HEK293T (cell line): ENCODE results near the gene CLDN9.

Experiments
- CTCF ChIA-PET: fragments of 350-600 bp; formaldehyde crosslinking; extraction: SDS; loops from one replicate; lab custom pipeline; 2021; ENCODE audit warnings: antibody characterized with exemption, inconsistent platforms; lab: Yijun Ruan, JAX
- POLR2A ChIA-PET: fragments of 350-600 bp; formaldehyde crosslinking; extraction: SDS; loops from one replicate; lab custom pipeline; 2020; ENCODE audit warnings: antibody characterized with exemption, inconsistent platforms; lab: Yijun Ruan, JAX
- DNase-seq: peaks from one replicate; pipeline ENCODE4 v3.0.0; 2012; ENCODE audit warnings: mixed read lengths; ENCODE audit errors: extremely low spot score
- ARNT ChIP-seq: fragments of 450-650 bp; IDR thresholded peaks from 2 replicates; pipeline ENCODE4 v1.6.1; 2017; ENCODE audit warnings: mild to moderate bottlenecking
- BHLHE40 ChIP-seq: fragments of 450-650 bp; IDR thresholded peaks from 2 replicates; pipeline ENCODE4 v1.6.1; 2016; ENCODE audit warnings: mild to moderate bottlenecking, moderate library complexity, borderline replicate concordance
- CTBP1 ChIP-seq: fragments of 450-650 bp; IDR thresholded peaks from 2 replicates; pipeline ENCODE4 v1.6.1; 2016; ENCODE audit warnings: borderline replicate concordance
- ELF4 ChIP-seq: fragments of 450-650 bp; IDR thresholded peaks from 2 replicates; pipeline ENCODE4 v1.6.1; 2017; ENCODE audit warnings: antibody characterized with exemption
- FOXA1 ChIP-seq: fragments of 450-650 bp; IDR thresholded peaks from 2 replicates; pipeline ENCODE4 v1.6.1; 2016; ENCODE audit warnings: mild to moderate bottlenecking
- FOXK2 ChIP-seq: fragments of 450-650 bp; IDR thresholded peaks from 2 replicates; pipeline ENCODE4 v1.6.1; 2016; ENCODE audit warnings: mild to moderate bottlenecking
- FOXM1 ChIP-seq: fragments of 450-650 bp; IDR thresholded peaks from 2 replicates; pipeline ENCODE4 v1.6.1; 2017; ENCODE audit warnings: mild to moderate bottlenecking, borderline replicate concordance
- HDGF ChIP-seq: fragments of 450-650 bp; IDR thresholded peaks from 2 replicates; pipeline ENCODE4 v1.6.1; 2017; ENCODE audit warnings: antibody characterized with exemption, borderline replicate concordance
- L3MBTL2 ChIP-seq: fragments of 450-650 bp; conservative IDR thresholded peaks from 2 replicates; pipeline ENCODE4 v1.6.1; 2016; ENCODE audit warnings: mild to moderate bottlenecking
- LEF1 ChIP-seq: fragments of 450-650 bp; IDR thresholded peaks from 2 replicates; pipeline ENCODE4 v1.6.1; 2017; ENCODE audit warnings: mild to moderate bottlenecking, borderline replicate concordance
- NFRKB ChIP-seq: fragments of 450-650 bp; IDR thresholded peaks from 2 replicates; pipeline ENCODE4 v1.6.1; 2016; ENCODE audit warnings: mild to moderate bottlenecking, moderate library complexity
- SP1 ChIP-seq: fragments of 450-650 bp; IDR thresholded peaks from 2 replicates; pipeline ENCODE4 v1.6.1; 2017
- SUZ12 ChIP-seq: fragments of 450-650 bp; IDR thresholded peaks from 2 replicates; pipeline ENCODE4 v1.6.1; 2016; ENCODE audit warnings: mild to moderate bottlenecking
- TARDBP ChIP-seq: fragments of 450-650 bp; IDR thresholded peaks from 2 replicates; pipeline ENCODE4 v1.6.1; 2016
- ZNF384 ChIP-seq: fragments of 450-650 bp; IDR thresholded peaks from 2 replicates; pipeline ENCODE4 v1.6.1; 2016
- TF ChIP-seq, protein P1 (sequence below): fragments of 450-650 bp; IDR thresholded peaks from 2 replicates; pipeline ENCODE4 v1.6.1; 2016

Gene CLDN9

DNA sequence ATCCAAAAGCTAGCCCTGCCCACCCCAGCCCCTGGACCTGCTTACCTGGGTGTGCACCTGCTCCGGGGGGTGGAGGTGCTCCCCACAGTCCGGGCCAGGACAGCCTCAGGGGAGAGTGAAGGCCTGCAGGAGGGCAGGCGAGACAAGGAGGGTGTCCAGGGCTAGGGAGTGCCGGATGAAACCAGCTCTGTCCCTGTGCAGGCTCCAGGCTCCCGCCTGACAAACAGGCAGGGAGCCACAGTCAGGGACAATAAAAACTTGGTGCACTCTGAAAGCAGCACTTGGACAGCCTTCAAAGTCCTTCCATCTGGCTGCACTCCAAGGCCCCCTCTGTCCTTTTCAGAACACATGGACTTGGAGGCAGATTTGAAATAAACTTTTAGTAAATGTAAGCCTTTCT, 39.6 kb upstream of the CLDN9 start:
- TF ChIP-seq FOXM1 = no peak
- no peak for TF ChIP-seq LEF1
- TF ChIP-seq TARDBP = no peak
- TF ChIP-seq FOXK2 = no peak
- TF ChIP-seq, protein P1, sequence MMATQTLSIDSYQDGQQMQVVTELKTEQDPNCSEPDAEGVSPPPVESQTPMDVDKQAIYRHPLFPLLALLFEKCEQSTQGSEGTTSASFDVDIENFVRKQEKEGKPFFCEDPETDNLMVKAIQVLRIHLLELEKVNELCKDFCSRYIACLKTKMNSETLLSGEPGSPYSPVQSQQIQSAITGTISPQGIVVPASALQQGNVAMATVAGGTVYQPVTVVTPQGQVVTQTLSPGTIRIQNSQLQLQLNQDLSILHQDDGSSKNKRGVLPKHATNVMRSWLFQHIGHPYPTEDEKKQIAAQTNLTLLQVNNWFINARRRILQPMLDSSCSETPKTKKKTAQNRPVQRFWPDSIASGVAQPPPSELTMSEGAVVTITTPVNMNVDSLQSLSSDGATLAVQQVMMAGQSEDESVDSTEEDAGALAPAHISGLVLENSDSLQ = no peak
- no peak for TF ChIP-seq NFRKB
- TF ChIP-seq ARNT = no peak
- TF ChIP-seq L3MBTL2 = no peak
- no peak for TF ChIP-seq SUZ12
- TF ChIP-seq CTBP1 = no peak
- no peak for TF ChIP-seq ELF4
- no peak for TF ChIP-seq HDGF
- no peak for TF ChIP-seq ZNF384
- TF ChIP-seq SP1 = no peak
- TF ChIP-seq FOXA1 = no peak
- no peak for TF ChIP-seq BHLHE40
- ChIA-PET POLR2A (interaction anchor here (0.7 to 2.5 kb wide), 5 partner anchors 8 to 146 kb away, joined by 3 to 19 read pairs (median 6); partner anchors contain the start of genes KREMEN2, PKMYT1 and TNFRSF12A), CTCF (interaction anchor here (1.6 kb wide), 1 partner anchor 45 kb away, joined by 5 read pairs; no protein-coding TSS in a partner anchor)
- no peak for DNase-seq

DNA sequence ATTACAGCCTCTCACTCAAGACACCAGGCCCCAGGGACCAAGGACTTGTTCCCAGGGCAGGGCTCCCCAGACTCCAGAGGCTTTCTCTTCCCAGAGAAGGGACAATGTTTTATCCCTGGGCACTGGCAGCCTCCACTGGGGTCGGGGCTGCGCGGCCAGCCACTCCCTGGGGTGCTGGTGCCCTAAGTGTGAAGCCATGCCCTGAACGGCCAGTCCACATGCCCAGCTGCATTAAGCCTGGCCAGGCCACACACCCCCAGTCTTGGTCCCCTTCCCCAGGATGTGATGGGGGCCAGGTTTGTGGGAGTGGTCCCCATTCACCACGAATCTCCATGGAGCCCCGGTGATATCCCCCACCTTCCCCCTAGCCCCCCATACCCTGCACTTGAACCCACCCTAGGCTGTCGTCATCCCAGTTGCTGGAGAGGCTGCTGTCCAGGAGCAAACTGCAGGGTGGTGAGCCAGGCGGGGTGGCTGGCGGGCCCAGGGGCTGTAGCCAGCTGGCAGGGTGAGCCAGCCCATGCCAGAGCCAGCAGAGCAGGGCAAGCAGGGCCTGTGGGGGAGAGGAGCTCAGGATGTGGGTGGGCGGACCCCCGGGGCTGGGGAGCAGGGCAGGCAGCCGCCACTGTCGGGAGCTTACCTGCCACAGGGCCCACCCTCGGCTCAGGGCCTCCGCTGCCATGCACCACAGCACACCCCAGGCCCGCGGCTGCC, 39.0 kb upstream of the CLDN9 start:
- CTCF ChIA-PET = interaction anchor here (1.6 kb wide), 1 partner anchor 45 kb away, joined by 5 read pairs; no protein-coding TSS in a partner anchor
- TF ChIP-seq SUZ12 = no peak
- TF ChIP-seq L3MBTL2 = no peak
- no peak for TF ChIP-seq BHLHE40
- no peak for TF ChIP-seq HDGF
- TF ChIP-seq, protein P1 = no peak
- TF ChIP-seq FOXA1 = no peak
- POLR2A ChIA-PET = interaction anchor here (0.7 to 2.5 kb wide), 3 partner anchors 10 to 146 kb away, joined by 3 to 12 read pairs (median 3); partner anchors contain the start of genes KREMEN2 and TNFRSF12A
- no peak for DNase-seq

DNA sequence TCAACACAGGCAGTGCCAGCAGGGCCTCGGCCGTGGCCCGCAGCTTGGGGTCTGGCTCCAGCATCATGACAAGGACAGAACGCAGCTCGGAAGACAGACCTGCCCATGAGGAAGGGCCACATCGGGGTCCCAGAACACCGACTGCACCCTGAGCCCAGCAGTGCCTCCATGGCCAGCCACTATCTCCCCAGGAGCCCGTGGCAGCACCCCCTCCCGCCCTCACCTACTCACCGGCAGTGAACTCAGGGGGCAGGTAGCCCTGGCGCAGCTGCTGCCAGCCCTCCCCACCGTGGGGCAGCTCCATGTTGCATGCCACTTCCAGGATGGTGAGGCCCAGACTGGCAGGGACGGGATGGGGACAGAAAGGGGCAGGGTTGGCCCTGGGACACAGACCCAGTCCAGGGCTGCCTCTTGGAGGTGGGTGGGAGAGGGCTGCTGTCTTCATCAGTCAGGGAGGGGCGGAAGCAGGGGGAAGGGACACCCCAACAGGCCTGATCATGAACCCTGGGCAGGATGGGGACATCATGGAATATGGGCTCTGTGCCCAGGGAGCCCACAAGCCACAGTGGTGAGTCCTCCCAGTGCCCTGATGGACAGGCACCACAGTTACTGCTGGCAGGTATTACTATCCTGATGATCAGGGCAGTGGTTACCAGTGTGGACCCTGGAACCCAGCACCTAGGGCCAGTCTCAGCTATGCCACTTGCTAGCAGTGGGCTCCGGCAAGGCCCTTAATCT, 38.2 kb upstream of the CLDN9 start:
- POLR2A ChIA-PET = interaction anchor here (1.0 to 3.9 kb wide), 3 partner anchors 10 to 45 kb away, joined by 3 to 12 read pairs (median 10); partner anchors contain the start of genes KREMEN2 and TNFRSF12A
- CTCF ChIA-PET = no interaction called here
- DNase-seq = no peak
- TF ChIP-seq FOXA1 (no peak), ELF4 (no peak), BHLHE40 (no peak), L3MBTL2 (no peak), FOXK2 (no peak), TARDBP (no peak), HDGF (no peak), CTBP1 (no peak), NFRKB (no peak), FOXM1 (no peak), ARNT (no peak), SUZ12 (no peak), SP1 (no peak), LEF1 (no peak), ZNF384 (no peak)
- TF ChIP-seq, protein P1 = no peak

DNA sequence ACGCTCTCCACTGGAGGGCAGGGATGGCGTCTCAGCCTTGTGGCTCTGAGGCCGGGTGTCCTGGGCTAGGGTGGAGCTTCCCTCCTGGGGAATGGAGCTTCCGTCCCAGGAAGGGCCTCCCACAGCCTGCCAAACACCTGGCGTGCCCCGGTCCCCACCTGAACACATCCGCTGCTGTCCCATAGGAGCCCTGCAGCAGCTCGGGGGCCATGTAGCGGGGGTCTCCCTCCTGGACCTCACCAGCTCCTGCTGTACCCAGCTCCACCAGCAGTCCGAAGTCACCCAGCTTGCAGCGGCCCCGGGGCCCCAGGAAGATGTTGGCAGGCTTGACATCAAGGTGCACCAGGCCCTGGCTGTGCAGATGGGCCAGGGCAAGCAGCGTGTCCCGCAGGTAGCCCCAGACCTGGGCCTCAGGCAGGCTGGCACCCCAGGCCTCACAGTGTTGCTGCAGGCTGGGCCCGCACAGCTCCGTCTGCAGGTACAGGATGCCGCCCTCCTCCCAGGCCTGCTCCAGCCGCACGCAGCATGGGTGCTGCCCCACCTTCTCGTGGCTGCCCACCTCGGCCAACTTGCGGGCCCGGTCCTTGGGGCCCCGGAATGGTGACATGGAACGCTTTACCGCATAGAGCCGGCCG, 37.4 kb upstream of the CLDN9 start:
- TF ChIP-seq, protein P1 = no peak
- no peak for TF ChIP-seq NFRKB
- no peak for TF ChIP-seq CTBP1
- no peak for TF ChIP-seq ZNF384
- TF ChIP-seq LEF1 = no peak
- TF ChIP-seq ARNT = no peak
- no peak for TF ChIP-seq FOXA1

DNA sequence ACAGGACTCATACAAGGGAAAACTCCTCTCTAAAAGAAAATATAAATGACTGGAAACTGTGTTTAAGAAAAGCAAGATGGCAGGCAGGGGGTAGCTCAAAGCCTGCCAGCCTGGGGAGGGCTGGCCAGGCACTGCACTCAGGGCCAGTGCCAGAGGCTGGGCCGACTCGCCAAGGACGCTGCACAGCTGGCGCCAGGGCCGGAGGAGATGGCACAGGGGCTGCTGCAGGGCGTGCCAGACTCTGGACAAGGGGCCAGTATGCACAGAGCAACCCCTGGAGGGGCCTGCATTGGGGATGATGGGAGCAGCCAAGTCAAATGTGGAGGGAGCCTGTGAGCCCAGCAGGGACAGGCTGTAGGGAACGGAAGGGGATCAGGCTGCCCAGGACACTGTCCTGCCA, 36.5 kb upstream of the CLDN9 start:
- POLR2A ChIA-PET = interaction anchor here (0.8 to 3.9 kb wide), 2 partner anchors 12 to 44 kb away, joined by 3 to 10 read pairs; partner anchors contain the start of gene KREMEN2
- no peak for DNase-seq
- CTCF ChIA-PET = no interaction called here
- TF ChIP-seq L3MBTL2 = no peak
- TF ChIP-seq, protein P1 = no peak

More for the DNA sequence above, 37.4 kb upstream of the CLDN9 start:
- DNase-seq = no peak
- POLR2A ChIA-PET = interaction anchor here (3.9 kb wide), 1 partner anchor 11 kb away, joined by 10 read pairs; the partner anchor contains the start of gene KREMEN2
- CTCF ChIA-PET = no interaction called here
